Measurements from ENCODE around the gene RNF44. TPM values are rescaled to one million over a fixed set of nuclear protein-coding genes. Genes with fewer than 3 reads are reported as not detected.

Gene RNF44
- total RNA-seq, 1 donor from 2014 or later: 11.7 TPM

DNA sequence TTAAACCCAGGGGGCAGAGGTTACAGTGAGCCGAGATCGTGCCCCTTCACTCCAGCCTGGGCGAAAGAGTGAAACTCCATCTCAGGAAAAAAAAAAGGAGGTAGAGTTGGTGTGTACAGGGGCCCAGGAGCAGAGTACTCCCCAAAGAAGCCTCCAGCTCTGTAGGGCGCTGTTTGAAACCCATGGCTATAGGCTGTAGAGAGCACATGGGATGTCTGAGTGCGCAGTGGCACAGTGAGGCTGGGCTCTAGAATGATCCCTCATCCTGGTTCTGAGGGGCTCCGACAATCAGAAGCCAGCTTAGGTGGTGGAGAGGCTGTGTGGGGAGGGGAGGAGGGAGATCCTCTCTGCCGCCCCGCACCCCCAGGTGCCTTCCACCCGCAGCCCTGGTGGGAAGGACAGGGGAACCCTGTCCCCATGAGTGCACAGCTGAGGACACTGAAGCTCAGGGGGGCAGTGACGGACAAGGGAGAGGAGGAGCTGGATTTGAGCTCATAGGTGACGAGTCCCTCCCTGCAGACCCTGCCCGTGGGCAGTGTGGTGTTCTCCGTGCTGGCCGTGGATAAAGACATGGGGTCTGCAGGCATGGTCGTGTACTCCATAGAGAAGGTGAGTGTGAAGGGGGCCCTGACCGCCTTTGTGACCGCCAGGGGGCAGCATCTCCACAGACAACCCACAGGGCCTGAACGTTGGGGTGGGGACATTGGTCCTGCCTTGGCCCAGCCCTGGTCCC, 36.5 kb upstream of the RNF44 start:
- Mint-ChIP-seq H3K9me3 (no peaks in the 10 kb centered on the region), H3K27me3 (ENCODE audit: insufficient read depth, low read depth) (peaks cover 13% of the 10 kb centered on the region), H3K27ac (peak overlapping the region; percentile 29), H3K36me3 (no peaks in the 10 kb centered on the region), H3K4me1 (peaks cover 8% of the 10 kb centered on the region), H3K4me3 (no peak overlapping the region)
- H3F3A ChIP-seq (ENCODE audit: low read depth): no peaks in the 10 kb centered on the region
- H3K27ac ChIP-seq: no peak overlapping the region
- H3K4me2 ChIP-seq: no peak overlapping the region
- H2AFZ ChIP-seq (replicated peaks): peak overlapping the region; percentile 30
- no peaks in the 10 kb centered on the region for H3K36me3 ChIP-seq
- TF ChIP-seq, protein P1, sequence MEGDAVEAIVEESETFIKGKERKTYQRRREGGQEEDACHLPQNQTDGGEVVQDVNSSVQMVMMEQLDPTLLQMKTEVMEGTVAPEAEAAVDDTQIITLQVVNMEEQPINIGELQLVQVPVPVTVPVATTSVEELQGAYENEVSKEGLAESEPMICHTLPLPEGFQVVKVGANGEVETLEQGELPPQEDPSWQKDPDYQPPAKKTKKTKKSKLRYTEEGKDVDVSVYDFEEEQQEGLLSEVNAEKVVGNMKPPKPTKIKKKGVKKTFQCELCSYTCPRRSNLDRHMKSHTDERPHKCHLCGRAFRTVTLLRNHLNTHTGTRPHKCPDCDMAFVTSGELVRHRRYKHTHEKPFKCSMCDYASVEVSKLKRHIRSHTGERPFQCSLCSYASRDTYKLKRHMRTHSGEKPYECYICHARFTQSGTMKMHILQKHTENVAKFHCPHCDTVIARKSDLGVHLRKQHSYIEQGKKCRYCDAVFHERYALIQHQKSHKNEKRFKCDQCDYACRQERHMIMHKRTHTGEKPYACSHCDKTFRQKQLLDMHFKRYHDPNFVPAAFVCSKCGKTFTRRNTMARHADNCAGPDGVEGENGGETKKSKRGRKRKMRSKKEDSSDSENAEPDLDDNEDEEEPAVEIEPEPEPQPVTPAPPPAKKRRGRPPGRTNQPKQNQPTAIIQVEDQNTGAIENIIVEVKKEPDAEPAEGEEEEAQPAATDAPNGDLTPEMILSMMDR (IDR thresholded peaks at IDR 0.05): peak; percentile 82
- TF ChIP-seq EZH2 (IDR thresholded peaks at IDR 0.05) (no peak), EZH2phosphoT487 (IDR thresholded peaks at IDR 0.05) (no peak)
- no peaks in the 10 kb centered on the region for H3K9me3 ChIP-seq (ENCODE audit: low read depth)
- H4K20me1 ChIP-seq (ENCODE audit: low read depth): no peaks in the 10 kb centered on the region
- peak; percentile 75 for DNase-seq (ENCODE audit: low spot score)
- H3K4me3 ChIP-seq: no peak overlapping the region
- no peaks in the 10 kb centered on the region for H3K4me1 ChIP-seq
- H3K27me3 ChIP-seq: peaks cover 2% of the 10 kb centered on the region
- no peaks in the 10 kb centered on the region for H3K79me2 ChIP-seq (ENCODE audit: low read depth)
- H3K9ac ChIP-seq: no peak overlapping the region

DNA sequence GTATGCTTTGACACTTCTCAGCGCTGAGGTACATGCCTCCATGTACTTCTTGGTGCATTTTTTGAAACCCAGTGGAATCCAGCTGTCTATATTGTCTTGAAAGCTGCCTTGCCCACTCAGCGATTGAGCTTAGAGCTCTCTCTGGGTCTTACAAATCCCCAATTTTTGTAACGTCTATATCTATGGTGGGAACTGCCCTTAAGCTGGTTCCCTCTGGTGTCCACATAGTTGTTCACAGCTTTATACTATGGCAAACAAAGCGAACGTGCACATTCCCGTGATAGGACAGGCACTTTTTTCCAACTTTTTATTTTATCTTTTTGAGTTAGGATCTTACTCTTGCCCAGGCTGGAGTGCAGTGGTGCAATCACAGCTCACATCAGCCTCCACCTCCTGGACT, 32.8 kb upstream of the RNF44 start:
- Mint-ChIP-seq H3K9me3 (peaks cover 3% of the 10 kb centered on the region), H3K27ac (no peak overlapping the region), H3K4me3 (no peak overlapping the region), H3K4me1 (peaks cover 4% of the 10 kb centered on the region), H3K36me3 (no peaks in the 10 kb centered on the region), H3K27me3 (ENCODE audit: insufficient read depth, low read depth) (peaks cover 8% of the 10 kb centered on the region)
- H3K79me2 ChIP-seq (ENCODE audit: low read depth): no peaks in the 10 kb centered on the region
- no peak overlapping the region for H2AFZ ChIP-seq (replicated peaks)
- DNase-seq (ENCODE audit: low spot score): no peak
- H3K36me3 ChIP-seq: no peaks in the 10 kb centered on the region
- no peaks in the 10 kb centered on the region for H3F3A ChIP-seq (ENCODE audit: low read depth)
- no peak overlapping the region for H3K9ac ChIP-seq
- H4K20me1 ChIP-seq (ENCODE audit: low read depth): no peaks in the 10 kb centered on the region
- H3K4me1 ChIP-seq: no peaks in the 10 kb centered on the region
- no peaks in the 10 kb centered on the region for H3K27me3 ChIP-seq
- no peak overlapping the region for H3K4me3 ChIP-seq
- H3K9me3 ChIP-seq (ENCODE audit: low read depth): no peaks in the 10 kb centered on the region
- no peak for TF ChIP-seq EZH2phosphoT487 (IDR thresholded peaks at IDR 0.05)
- no peak for TF ChIP-seq EZH2 (IDR thresholded peaks at IDR 0.05)
- TF ChIP-seq, protein P1 (IDR thresholded peaks at IDR 0.05): no peak
- no peak overlapping the region for H3K4me2 ChIP-seq
- no peak overlapping the region for H3K27ac ChIP-seq

DNA sequence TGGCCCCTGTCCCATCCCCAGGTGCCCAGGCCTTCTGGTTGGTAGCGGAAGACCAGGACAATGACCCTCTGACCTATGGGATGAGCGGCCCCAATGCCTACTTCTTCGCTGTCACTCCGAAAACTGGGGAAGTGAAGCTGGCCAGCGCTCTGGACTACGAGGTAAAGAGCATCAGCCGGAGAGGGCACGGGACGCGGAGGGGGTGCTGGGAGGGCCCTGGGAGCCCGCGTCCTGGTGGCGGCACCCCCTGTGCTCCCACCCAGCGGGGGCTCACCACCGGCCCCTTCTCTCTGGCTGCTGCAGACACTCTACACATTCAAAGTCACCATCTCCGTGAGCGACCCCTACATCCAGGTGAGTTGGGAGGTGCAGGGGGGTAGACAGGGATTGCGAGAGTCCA, 31.5 kb upstream of the RNF44 start:
- no peaks in the 10 kb centered on the region for H3K79me2 ChIP-seq (ENCODE audit: low read depth)
- no peak overlapping the region for H3K4me3 ChIP-seq
- TF ChIP-seq, protein P1 (IDR thresholded peaks at IDR 0.05): no peak
- TF ChIP-seq EZH2phosphoT487 (IDR thresholded peaks at IDR 0.05): no peak
- no peak for TF ChIP-seq EZH2 (IDR thresholded peaks at IDR 0.05)
- Mint-ChIP-seq H3K27me3 (ENCODE audit: insufficient read depth, low read depth) (peaks cover 8% of the 10 kb centered on the region), H3K4me3 (no peak overlapping the region), H3K4me1 (peaks cover 4% of the 10 kb centered on the region), H3K36me3 (no peaks in the 10 kb centered on the region), H3K27ac (no peak overlapping the region), H3K9me3 (peaks cover 3% of the 10 kb centered on the region)
- no peak overlapping the region for H3K9ac ChIP-seq
- no peak overlapping the region for H3K27ac ChIP-seq
- H2AFZ ChIP-seq (replicated peaks): no peak overlapping the region
- DNase-seq (ENCODE audit: low spot score): no peak
- H3F3A ChIP-seq (ENCODE audit: low read depth): no peaks in the 10 kb centered on the region
- H3K27me3 ChIP-seq: no peaks in the 10 kb centered on the region
- H3K9me3 ChIP-seq (ENCODE audit: low read depth): no peaks in the 10 kb centered on the region
- no peaks in the 10 kb centered on the region for H3K4me1 ChIP-seq
- H3K36me3 ChIP-seq: no peaks in the 10 kb centered on the region
- H4K20me1 ChIP-seq (ENCODE audit: low read depth): no peaks in the 10 kb centered on the region
- H3K4me2 ChIP-seq: no peak overlapping the region

Data from neural progenitor cell (in vitro differentiated cells).